ENCODE measurements around the gene POU6F2.

DNA sequence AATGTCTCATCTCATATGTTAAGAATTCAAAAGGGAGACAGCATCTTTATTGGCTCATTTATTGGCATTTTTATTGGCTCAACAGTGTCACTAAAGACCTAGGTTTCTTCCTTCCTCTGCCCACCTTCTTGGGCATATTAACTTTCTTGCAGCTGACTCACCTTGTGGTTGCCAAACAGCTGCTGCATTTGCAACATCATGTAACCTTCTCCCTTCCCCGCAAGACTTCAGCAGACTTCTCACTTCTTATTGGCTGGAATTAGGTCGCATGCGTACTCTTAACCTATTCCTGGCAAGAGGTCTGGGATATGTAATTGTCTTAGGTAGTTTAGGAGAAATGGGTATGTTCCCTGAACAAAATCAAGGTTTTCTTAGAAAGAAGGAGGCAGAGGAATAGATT lies 263.2 kb downstream of the POU6F2 start:
- TF ChIP-seq CTCF (IDR thresholded peaks at IDR 0.05; ENCODE audit: low read length) (no peak), EZH2 (optimal IDR thresholded peaks at IDR 0.05; ENCODE audit: low read depth, low read length) (no peak)
